Parathyroid adenoma (tissue), 2 donors: ENCODE measurements around the gene GFM1.

Source experiments
- H2AFZ ChIP-seq: fragments of 300-600 bp; sonication (generic); one replicate; pipeline ENCODE4 v1.7.0; 2017; ENCODE audit warnings: antibody characterized with exemption, mild to moderate bottlenecking
- H3K27ac ChIP-seq: fragments of 300-600 bp; sonication (generic); one replicate; pipeline ENCODE4 v1.7.0; 2017
- H3K27me3 ChIP-seq: fragments of 300-600 bp; sonication (generic); one replicate; pipeline ENCODE4 v1.7.0; 2017; ENCODE audit warnings: low read length; ENCODE audit not compliant: control insufficient read depth, insufficient read depth
- H3K36me3 ChIP-seq: fragments of 300-600 bp; sonication (generic); one replicate; pipeline ENCODE4 v1.7.0; 2017; ENCODE audit warnings: low read length; ENCODE audit not compliant: control insufficient read depth, insufficient read depth
- H3K4me1 ChIP-seq: fragments of 300-600 bp; sonication (generic); one replicate; pipeline ENCODE4 v1.7.0; 2017; ENCODE audit warnings: control low read depth
- H3K4me2 ChIP-seq: fragments of 300-600 bp; sonication (generic); one replicate; pipeline ENCODE4 v1.7.0; 2017; ENCODE audit warnings: low read length
- H3K4me3 ChIP-seq: fragments of 300-600 bp; sonication (generic); one replicate; pipeline ENCODE4 v1.7.0; 2017; ENCODE audit warnings: low read depth, low read length
- H3K79me2 ChIP-seq: fragments of 300-600 bp; sonication (generic); one replicate; pipeline ENCODE4 v1.7.0; 2017; ENCODE audit warnings: control low read depth
- H3K9ac ChIP-seq: fragments of 300-600 bp; sonication (generic); one replicate; pipeline ENCODE4 v1.7.0; 2017; ENCODE audit warnings: mild to moderate bottlenecking
- H3K9me3 ChIP-seq: fragments of 300-600 bp; sonication (generic); one replicate; pipeline ENCODE4 v1.7.0; 2017; ENCODE audit warnings: low read length; ENCODE audit not compliant: control insufficient read depth
- CTCF ChIP-seq: fragments of 300-600 bp; sonication (generic); IDR thresholded peaks from one replicate; pipeline ENCODE4 v1.7.0; 2017; ENCODE audit warnings: antibody characterized with exemption, mild to moderate bottlenecking
- donor health status: primary hyperparathyroidism.

GFM1 gene

GRCh38 chr3:158727206-158728060 lies 83.1 kb downstream of the GFM1 start:
- Histone ChIP-seq H3K4me3 (no peak overlapping the region), H3K79me2 (no peaks in the 10 kb centered on the region), H3K27ac (no peak overlapping the region), H3K4me1 (peaks cover 4% of the 10 kb centered on the region), H3K36me3 (no peaks in the 10 kb centered on the region), H3K9ac (no peak overlapping the region), H3K4me2 (peak overlapping the region; percentile 51), H3K9me3 (no peaks in the 10 kb centered on the region), H3K27me3 (no peaks in the 10 kb centered on the region), H2AFZ (no peak overlapping the region)
- TF ChIP-seq CTCF: peak; percentile 87

GRCh38 chr3:158728061-158728377 lies 83.7 kb downstream of the GFM1 start:
- H3K36me3 ChIP-seq: no peaks in the 10 kb centered on the region
- H3K4me1 ChIP-seq: peaks cover 6% of the 10 kb centered on the region
- no peaks in the 10 kb centered on the region for H3K9me3 ChIP-seq
- no peak overlapping the region for H3K4me3 ChIP-seq
- H3K27me3 ChIP-seq: no peaks in the 10 kb centered on the region
- TF ChIP-seq CTCF: no peak
- no peaks in the 10 kb centered on the region for H3K79me2 ChIP-seq
- no peak overlapping the region for H3K27ac ChIP-seq
- no peak overlapping the region for H3K9ac ChIP-seq
- no peak overlapping the region for H2AFZ ChIP-seq
- peak overlapping the region; percentile 51 for H3K4me2 ChIP-seq

GRCh38 chr3:158728851-158729250 lies 84.5 kb downstream of the GFM1 start:
- no peak overlapping the region for H3K4me3 ChIP-seq
- H3K27me3 ChIP-seq: no peaks in the 10 kb centered on the region

GRCh38 chr3:158731486-158731885 lies 87.2 kb downstream of the GFM1 start:
- Histone ChIP-seq H3K4me2 (peak overlapping the region; percentile 90), H3K79me2 (no peaks in the 10 kb centered on the region), H2AFZ (peak overlapping the region; percentile 84), H3K4me3 (peak overlapping the region; percentile 52), H3K36me3 (no peaks in the 10 kb centered on the region), H3K27me3 (no peaks in the 10 kb centered on the region), H3K4me1 (peaks cover 6% of the 10 kb centered on the region), H3K9ac (no peak overlapping the region), H3K27ac (no peak overlapping the region), H3K9me3 (no peaks in the 10 kb centered on the region)
- TF ChIP-seq CTCF: no peak

More at GRCh38 chr3:158728851-158729250, 84.5 kb downstream of the GFM1 start:
- H3K4me2 ChIP-seq: no peak overlapping the region
- H3K79me2 ChIP-seq: no peaks in the 10 kb centered on the region
- no peak overlapping the region for H2AFZ ChIP-seq
- H3K27ac ChIP-seq: no peak overlapping the region
- TF ChIP-seq CTCF: no peak
- H3K9ac ChIP-seq: no peak overlapping the region
- H3K9me3 ChIP-seq: no peaks in the 10 kb centered on the region
- peaks cover 6% of the 10 kb centered on the region for H3K4me1 ChIP-seq
- H3K36me3 ChIP-seq: no peaks in the 10 kb centered on the region
